K562 (cell line): ENCODE results near the gene DCAF12. TPM values are rescaled to one million over a fixed set of nuclear protein-coding genes. Genes with fewer than 3 reads are reported as not detected.

Source experiments
- ATAC-seq: fragments of 200-7000 bp; cut with Tn5 transposase; 3 replicates; pipeline ENCODE4 v1.9.1; 2020; ENCODE audit warnings: moderate library complexity
- BruUV-seq: library from RNA; stranded (reverse); fragments of 400-500 nt; replicated peaks from 2 replicates; lab custom pipeline; 2021; lab: Mats Ljungman, UMichigan
- CTCF ChIA-PET: fragments of 300-600 bp; formaldehyde crosslinking; extraction: SDS; loops from one replicate; lab custom pipeline; 2021; ENCODE audit warnings: low intra/inter-chr PET ratio; lab: Yijun Ruan, JAX
- POLR2A ChIA-PET: fragments of 300-600, 350-650 bp; sonication (Branson Sonifier 250); formaldehyde crosslinking; extraction: SDS; loops from one replicate; lab custom pipeline; 2021; ENCODE audit warnings: antibody characterized with exemption, inconsistent platforms; lab: Yijun Ruan, JAX
- DNase-seq, 4 experiments: peaks; one replicate each; pipeline versions ENCODE4 v3.0.0 to v3.0.0-alpha.2; 2011 to 2018; ENCODE audit warnings: low spot score in 3 of 4, mixed read lengths in 3 of 4; ENCODE audit errors: extremely low read depth in 1 of 4
- FAIRE-seq: peaks from 2 replicates; lab custom pipeline; 2011; peaks lifted over from hg19 to GRCh38; lab: Jason Lieb, UNC
- H2AFZ ChIP-seq: 2 replicates; pipeline ENCODE4 v1.6.0; 2011; ENCODE audit warnings: low read depth, low read length, control low read depth, inconsistent platforms
- H3K27ac ChIP-seq: fragments of 200-600 bp; 3 replicates; pipeline ENCODE4 v1.8.0; 2011; ENCODE audit warnings: low read depth, mild to moderate bottlenecking, control low read depth, inconsistent platforms, low read length, moderate library complexity, mixed read lengths; ENCODE audit errors: extremely low read depth
- H3K27me3 ChIP-seq, 2 experiments: fragments of 300-600 bp in 1 of 2; 2 replicates in 1 of 2; 3 replicates in 1 of 2; pipeline versions ENCODE4 v1.6.0 to v1.8.0; 2011; ENCODE audit warnings: inconsistent platforms in 2 of 2, low read length in 2 of 2, mild to moderate bottlenecking in 1 of 2, mixed read lengths in 1 of 2, moderate library complexity in 1 of 2; ENCODE audit not compliant: control insufficient read depth in 2 of 2, insufficient read depth in 2 of 2
- H3K36me3 ChIP-seq: fragments of 300-600 bp; 3 replicates; pipeline ENCODE4 v1.8.0; 2011; ENCODE audit warnings: mild to moderate bottlenecking, low read length, inconsistent platforms; ENCODE audit not compliant: control insufficient read depth, insufficient read depth
- H3K4me1 ChIP-seq, 2 experiments: fragments of 200-600 bp in 1 of 2; replicated peaks in 1 of 2; 2 replicates in 1 of 2; 3 replicates in 1 of 2; pipeline versions ENCODE4 v1.5.1 to v1.8.0; 2011; ENCODE audit warnings: inconsistent platforms in 2 of 2, low read length in 2 of 2, mild to moderate bottlenecking in 1 of 2, mixed read lengths in 1 of 2, moderate library complexity in 1 of 2; ENCODE audit not compliant: control insufficient read depth in 2 of 2, insufficient read depth in 2 of 2
- H3K4me2 ChIP-seq: 2 replicates; pipeline ENCODE4 v1.6.1; 2011; ENCODE audit warnings: low read length, control low read depth, inconsistent platforms, mixed read lengths; ENCODE audit not compliant: insufficient read depth
- H3K4me3 ChIP-seq: fragments of 200-600 bp; sonication (generic), shearing (Covaris generic); 2 replicates; pipeline ENCODE4 v1.5.1; 2016; ENCODE audit warnings: control low read depth, inconsistent platforms
- H3K79me2 ChIP-seq: fragments of 200-600 bp; 3 replicates; pipeline ENCODE4 v1.8.0; 2011; ENCODE audit warnings: low read length, inconsistent platforms; ENCODE audit not compliant: control insufficient read depth, insufficient read depth
- H3K9ac ChIP-seq, 2 experiments: 2 replicates each; pipeline versions ENCODE4 v1.6.0 to v1.6.1; 2011; ENCODE audit warnings: low read depth in 2 of 2, low read length in 2 of 2, control low read depth in 1 of 2, inconsistent platforms in 1 of 2, mild to moderate bottlenecking in 1 of 2, mixed read lengths in 1 of 2; ENCODE audit not compliant: insufficient read depth in 1 of 2
- H3K9me1 ChIP-seq: one replicate; pipeline ENCODE4 v1.6.0; 2011; ENCODE audit warnings: inconsistent platforms, mild to moderate bottlenecking, low read length, moderate library complexity; ENCODE audit not compliant: control insufficient read depth, insufficient read depth
- H3K9me3 ChIP-seq: replicated peaks from 2 replicates; pipeline ENCODE4 v1.5.1; 2011; ENCODE audit warnings: low read depth, low read length, inconsistent platforms; ENCODE audit not compliant: control insufficient read depth, insufficient read depth
- H4K20me1 ChIP-seq: replicated peaks from 2 replicates; pipeline ENCODE4 v1.6.1; 2011; ENCODE audit warnings: low read length, inconsistent platforms, mixed read lengths; ENCODE audit not compliant: control insufficient read depth, insufficient read depth
- ARHGAP35 ChIP-seq: fragments of 450-650 bp; IDR thresholded peaks from 2 replicates; pipeline ENCODE4 v1.6.1; 2018; ENCODE audit not compliant: partially characterized antibody
- C11orf30 ChIP-seq: fragments of 450-650 bp; IDR thresholded peaks from 2 replicates; pipeline ENCODE4 v1.6.1; 2016; ENCODE audit warnings: low read depth, mild to moderate bottlenecking
- FUS ChIP-seq: fragments of 200-400 bp; formaldehyde crosslinking; optimal IDR thresholded peaks from 2 replicates; pipeline ENCODE3; 2017; ENCODE audit warnings: low read depth, low read length
- ILK ChIP-seq: fragments of 450-650 bp; IDR thresholded peaks from 2 replicates; pipeline ENCODE4 v1.6.1; 2016; ENCODE audit warnings: missing genetic modification characterization, low read depth, mild to moderate bottlenecking, missing compliant biosample characterization, moderate library complexity, borderline replicate concordance
- KDM5B ChIP-seq: fragments of 200-600 bp; sonication (generic); IDR thresholded peaks from 2 replicates; pipeline ENCODE4 v1.6.1; 2012; ENCODE audit warnings: low read depth, mild to moderate bottlenecking, moderate library complexity, low read length, control low read depth, inconsistent platforms; ENCODE audit not compliant: insufficient replicate concordance
- KLF16 ChIP-seq: IDR thresholded peaks from 2 replicates; pipeline ENCODE4 v1.6.1; 2016; ENCODE audit warnings: antibody characterized with exemption
- MAFF ChIP-seq: IDR thresholded peaks from 2 replicates; pipeline ENCODE4 v1.6.1; 2012; ENCODE audit warnings: low read length, improper control_type of control experiment
- MAFG ChIP-seq: fragments of 450-650 bp; conservative IDR thresholded peaks from 2 replicates; pipeline ENCODE4 v1.6.1; 2016; ENCODE audit warnings: missing genetic modification characterization, missing compliant biosample characterization
- NFE2 ChIP-seq: IDR thresholded peaks from 2 replicates; pipeline ENCODE4 v1.6.1; 2014; ENCODE audit warnings: antibody characterized with exemption, low read depth
- PCBP1 ChIP-seq: fragments of 200-400 bp; formaldehyde crosslinking; IDR thresholded peaks from 2 replicates; pipeline ENCODE4 v1.6.1; 2018; ENCODE audit warnings: mild to moderate bottlenecking, low read depth, low read length; ENCODE audit not compliant: poor library complexity, severe bottlenecking
- PHB ChIP-seq: fragments of 250-450 bp; sonication (Bioruptor Pico); IDR thresholded peaks from 2 replicates; pipeline ENCODE4 v1.5.0; 2021
- PHF8 ChIP-seq: fragments of 200-600 bp; sonication (generic); IDR thresholded peaks from 2 replicates; pipeline ENCODE4 v1.6.1; 2012; ENCODE audit warnings: mixed run types, mild to moderate bottlenecking, inconsistent platforms, low read length, moderate library complexity, borderline replicate concordance
- POU5F1 ChIP-seq: fragments of 150-350 bp; IDR thresholded peaks from 2 replicates; pipeline ENCODE4 v1.6.1; 2014; ENCODE audit warnings: borderline replicate concordance, low read length, low read depth, mild to moderate bottlenecking; ENCODE audit not compliant: partially characterized antibody
- PTRF ChIP-seq: fragments of 450-650 bp; IDR thresholded peaks from 2 replicates; pipeline ENCODE4 v1.6.1; 2016; ENCODE audit warnings: mild to moderate bottlenecking, missing genetic modification characterization, missing compliant biosample characterization
- YBX1 ChIP-seq: fragments of 450-650 bp; IDR thresholded peaks from 2 replicates; pipeline ENCODE4 v1.7.1; 2016; ENCODE audit warnings: mild to moderate bottlenecking
- ZNF184 ChIP-seq: sonication (generic); formaldehyde crosslinking; IDR thresholded peaks from 2 replicates; pipeline ENCODE4 v1.5.0; 2020; ENCODE audit warnings: missing genetic modification reagents
- ZNF551 ChIP-seq: fragments of 250-450 bp; sonication (Bioruptor Pico); IDR thresholded peaks from 2 replicates; pipeline ENCODE4 v1.5.0; 2021; ENCODE audit warnings: mild to moderate bottlenecking, moderate library complexity
- ZNF699 ChIP-seq: fragments of 250-450 bp; sonication (Bioruptor Pico); IDR thresholded peaks from 2 replicates; pipeline ENCODE4 v1.8.0; 2021; ENCODE audit warnings: mild to moderate bottlenecking, moderate library complexity; ENCODE audit not compliant: insufficient replicate concordance
- WGBS: fragments of 100-300 bp; shearing (Covaris generic); methylation state at CpG from one replicate; pipeline ENCODE4 v1.1.6; 2016; ENCODE audit warnings: low coverage, mixed read lengths; ENCODE audit not compliant: insufficient coverage; ENCODE audit errors: missing lambda C conversion rate; 5-methylcytosine and 5-hydroxymethylcytosine counted together
- in situ Hi-C: fragments of 300-500 bp; cut with MboI; formaldehyde crosslinking; loops from 4 replicates; pipeline ENCODE4 v1.15.0; 2018; ENCODE audit warnings: inconsistent platforms, mixed read lengths
- intact Hi-C: fragments of 100-400 bp; cut with micrococcal nuclease; formaldehyde crosslinking; loops from 2 replicates; pipeline ENCODE4 v1.14.2; 2022
- polyA plus RNA-seq, 8 experiments: library from polyadenylated mRNA; depleted of rRNA in 4 of 8; stranded (reverse) in 5 of 8; unstranded in 3 of 8; fragments of >200 nt; fragmentation: Nextera tagmentation in 2 of 8; fragmentation: Illumina TruSeq in 1 of 8; extraction: Ambion mirVana in 2 of 8; extraction: Trizol in 1 of 8; gene quantifications; 2 replicates each; pipeline versions ENCODE4 v1.2.1 to v1.2.3, GENCODE V29; 2011 to 2014; ENCODE audit warnings: inconsistent platforms in 1 of 8, missing spikeins in 1 of 8
- total RNA-seq, 7 experiments: library from RNA; depleted of rRNA in 6 of 7; stranded (reverse); fragments of >200 nt in 6 of 7; fragmentation: Illumina TruSeq in 2 of 7; extraction: Trizol in 2 of 7; gene quantifications; 2 replicates each; pipeline versions ENCODE4 v1.2.1 to v1.2.3, GENCODE V29; 2011 to 2021; ENCODE audit warnings: low replicate concordance in 1 of 7
- TF ChIP-seq, protein P1 (sequence below): sonication (generic); formaldehyde crosslinking; IDR thresholded peaks from 2 replicates; pipeline ENCODE4 v1.9.0; 2022; ENCODE audit warnings: mild to moderate bottlenecking, missing genetic modification reagents
- TF ChIP-seq, protein P2 (sequence below): fragments of 250-450 bp; sonication (Bioruptor Pico); IDR thresholded peaks from 2 replicates; pipeline ENCODE4 v1.8.0; 2021; ENCODE audit warnings: moderate library complexity, mild to moderate bottlenecking, inconsistent platforms
- TF ChIP-seq, protein P3 (sequence below): fragments of 250-450 bp; sonication (Bioruptor Pico); IDR thresholded peaks from 2 replicates; pipeline ENCODE4 v1.8.0; 2022; ENCODE audit warnings: inconsistent platforms

DCAF12 gene
- total and polyA plus RNA-seq, 9 of the 15 experiments (the other 6 are each of a cell fraction or from before 2014, with no cell fraction given), result 10.9 to 59.6 (median 30.8) TPM

DNA sequence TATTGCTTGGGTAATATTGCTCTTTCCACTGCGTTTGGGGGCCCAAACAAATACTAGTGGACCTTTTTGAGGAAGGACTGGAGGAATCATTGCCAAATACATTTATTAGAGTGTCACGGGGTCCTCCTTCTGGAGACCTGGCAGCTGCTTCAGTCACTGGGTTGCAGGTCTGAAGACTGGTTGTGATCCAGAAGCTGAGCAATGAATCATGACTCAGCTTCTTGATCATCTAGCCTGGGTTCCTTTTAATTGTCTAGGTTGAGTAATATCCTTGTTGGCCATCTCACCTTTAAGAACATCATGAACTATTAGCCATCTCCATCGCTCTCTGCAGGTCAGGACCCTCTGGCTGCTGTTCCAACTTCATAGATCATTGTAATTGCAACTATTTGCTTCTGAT lies 36.9 kb upstream of the DCAF12 start:
- H3K4me3 ChIP-seq, result no peak overlapping the region
- no peaks in the 10 kb centered on the region for H3K9me3 ChIP-seq
- H3K27ac ChIP-seq, result no peak overlapping the region
- H3K9ac ChIP-seq, result no peak overlapping the region
- H2AFZ ChIP-seq, result 0 out of 2 replicates have a peak overlapping the region, but pooled peaks have one; percentile 9
- in situ Hi-C loops, result loop anchor here (5.0 kb wide), 1 partner anchor 76 kb away; no protein-coding TSS in a partner anchor
- ChIA-PET CTCF (no interaction called here), POLR2A (interaction anchor here (0.7 to 1.4 kb wide), 3 partner anchors 11 to 163 kb away, joined by 3 to 4 read pairs (median 4); partner anchors contain the start of gene UBAP1)
- H3K36me3 ChIP-seq, result no peaks in the 10 kb centered on the region
- FAIRE-seq (no peak), ATAC-seq (no peak), DNase-seq (peak in 1 of 4 experiments; percentile 13)
- no peaks in the 10 kb centered on the region for H3K9me1 ChIP-seq
- no peaks in the 10 kb centered on the region for H3K79me2 ChIP-seq
- H4K20me1 ChIP-seq, result no peaks in the 10 kb centered on the region
- peaks cover 0 to 15% of the 10 kb centered on the region in 2 experiments; a peak in 4 of 5 replicates for H3K4me1 ChIP-seq
- H3K4me2 ChIP-seq, result no peak overlapping the region
- 64% methylated on average over 2 of the region's 3 CpGs for WGBS
- no peaks in the 10 kb centered on the region for H3K27me3 ChIP-seq
- intact Hi-C loops, result no loop called here
- BruUV-seq, result no TSS peak
- TF ChIP-seq ARHGAP35 (no peak), PCBP1 (no peak), POU5F1 (no peak), PHF8 (no peak), MAFF (peak; percentile 40; the same call in 1 of the 2 replicates), YBX1 (no peak), ZNF699 (CRISPR knock-in tag) (no peak), KLF16 (no peak), PHB (CRISPR knock-in tag) (no peak), ZNF184 (CRISPR knock-in tag) (no peak), FUS (no peak), KDM5B (no peak), C11orf30 (peak; percentile 64; the same call in 1 of the 2 replicates), ILK (tag) (no peak), ZNF551 (no peak), NFE2 (peak; percentile 65; the same call in 1 of the 2 replicates), PTRF (no peak), MAFG (tag) (peak; percentile 61)
- TF ChIP-seq, protein P1, sequence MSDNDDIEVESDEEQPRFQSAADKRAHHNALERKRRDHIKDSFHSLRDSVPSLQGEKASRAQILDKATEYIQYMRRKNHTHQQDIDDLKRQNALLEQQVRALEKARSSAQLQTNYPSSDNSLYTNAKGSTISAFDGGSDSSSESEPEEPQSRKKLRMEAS (CRISPR knock-in tag), result no peak
- TF ChIP-seq, protein P2, sequence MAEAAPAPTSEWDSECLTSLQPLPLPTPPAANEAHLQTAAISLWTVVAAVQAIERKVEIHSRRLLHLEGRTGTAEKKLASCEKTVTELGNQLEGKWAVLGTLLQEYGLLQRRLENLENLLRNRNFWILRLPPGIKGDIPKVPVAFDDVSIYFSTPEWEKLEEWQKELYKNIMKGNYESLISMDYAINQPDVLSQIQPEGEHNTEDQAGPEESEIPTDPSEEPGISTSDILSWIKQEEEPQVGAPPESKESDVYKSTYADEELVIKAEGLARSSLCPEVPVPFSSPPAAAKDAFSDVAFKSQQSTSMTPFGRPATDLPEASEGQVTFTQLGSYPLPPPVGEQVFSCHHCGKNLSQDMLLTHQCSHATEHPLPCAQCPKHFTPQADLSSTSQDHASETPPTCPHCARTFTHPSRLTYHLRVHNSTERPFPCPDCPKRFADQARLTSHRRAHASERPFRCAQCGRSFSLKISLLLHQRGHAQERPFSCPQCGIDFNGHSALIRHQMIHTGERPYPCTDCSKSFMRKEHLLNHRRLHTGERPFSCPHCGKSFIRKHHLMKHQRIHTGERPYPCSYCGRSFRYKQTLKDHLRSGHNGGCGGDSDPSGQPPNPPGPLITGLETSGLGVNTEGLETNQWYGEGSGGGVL (CRISPR knock-in tag), result no peak
- TF ChIP-seq, protein P3, sequence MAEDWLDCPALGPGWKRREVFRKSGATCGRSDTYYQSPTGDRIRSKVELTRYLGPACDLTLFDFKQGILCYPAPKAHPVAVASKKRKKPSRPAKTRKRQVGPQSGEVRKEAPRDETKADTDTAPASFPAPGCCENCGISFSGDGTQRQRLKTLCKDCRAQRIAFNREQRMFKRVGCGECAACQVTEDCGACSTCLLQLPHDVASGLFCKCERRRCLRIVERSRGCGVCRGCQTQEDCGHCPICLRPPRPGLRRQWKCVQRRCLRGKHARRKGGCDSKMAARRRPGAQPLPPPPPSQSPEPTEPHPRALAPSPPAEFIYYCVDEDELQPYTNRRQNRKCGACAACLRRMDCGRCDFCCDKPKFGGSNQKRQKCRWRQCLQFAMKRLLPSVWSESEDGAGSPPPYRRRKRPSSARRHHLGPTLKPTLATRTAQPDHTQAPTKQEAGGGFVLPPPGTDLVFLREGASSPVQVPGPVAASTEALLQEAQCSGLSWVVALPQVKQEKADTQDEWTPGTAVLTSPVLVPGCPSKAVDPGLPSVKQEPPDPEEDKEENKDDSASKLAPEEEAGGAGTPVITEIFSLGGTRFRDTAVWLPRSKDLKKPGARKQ (CRISPR knock-in tag), result no peak
